Panc1 (cell line): Measurements from ENCODE around the gene SSR4. TPM values are rescaled to one million over a fixed set of nuclear protein-coding genes. Genes with fewer than 3 reads are reported as not detected.

Experiments
- ATAC-seq: fragments of 200-7000 bp; cut with Tn5 transposase; 2 replicates; pipeline ENCODE4 v1.9.1; 2020; ENCODE audit warnings: mild to moderate bottlenecking, moderate library complexity
- BruUV-seq: library from RNA; stranded (reverse); fragments of 400-500 nt; replicated peaks from 2 replicates; lab custom pipeline; 2021; lab: Mats Ljungman, UMichigan
- CTCF ChIA-PET: fragments of 300-600 bp; sonication (Branson Sonifier 250); formaldehyde crosslinking; loops from one replicate; lab custom pipeline; 2022; ENCODE audit warnings: antibody characterized with exemption; lab: Charles Lee
- POLR2A ChIA-PET: fragments of 300-600 bp; sonication (Branson Sonifier 250); formaldehyde crosslinking; loops from one replicate; lab custom pipeline; 2022; ENCODE audit warnings: antibody characterized with exemption; lab: Charles Lee
- DNase-seq: peaks from one replicate; pipeline ENCODE4 v3.0.0-alpha.2; 2010; ENCODE audit warnings: low read depth, low spot score
- H3K27ac ChIP-seq: 2 replicates; pipeline ENCODE4 v1.5.1; 2011; ENCODE audit warnings: mild to moderate bottlenecking, low read length, inconsistent platforms
- H3K27me3 ChIP-seq: fragments of 200-500 bp; sonication (Bioruptor generic); 2 replicates; pipeline ENCODE4 v1.6.0; 2014; ENCODE audit warnings: low read length, inconsistent platforms; ENCODE audit not compliant: control insufficient read depth, insufficient read depth
- H3K36me3 ChIP-seq: fragments of 200-500 bp; sonication (Bioruptor generic); 2 replicates; pipeline ENCODE4 v1.5.1; 2014; ENCODE audit warnings: inconsistent platforms, mild to moderate bottlenecking, low read length, moderate library complexity; ENCODE audit not compliant: control insufficient read depth, insufficient read depth
- H3K4me1 ChIP-seq: 2 replicates; pipeline ENCODE4 v1.5.1; 2011; ENCODE audit warnings: inconsistent platforms, mild to moderate bottlenecking, low read length, moderate library complexity; ENCODE audit not compliant: control insufficient read depth, insufficient read depth
- H3K4me3 ChIP-seq, 2 experiments: 2 replicates each; pipeline ENCODE4 v1.5.1; 2011 to 2012; ENCODE audit warnings: low read depth in 2 of 2, low read length in 2 of 2, mild to moderate bottlenecking in 2 of 2, inconsistent platforms in 1 of 2, moderate library complexity in 1 of 2
- H3K9me3 ChIP-seq: fragments of 200-500 bp; sonication (Bioruptor generic); 2 replicates; pipeline ENCODE4 v1.5.1; 2014; ENCODE audit warnings: low read depth, mild to moderate bottlenecking, inconsistent platforms, low read length, moderate library complexity; ENCODE audit not compliant: control insufficient read depth, insufficient read depth
- POLR2AphosphoS5 ChIP-seq: IDR thresholded peaks from 2 replicates; pipeline ENCODE4 v1.6.1; 2012; ENCODE audit warnings: mild to moderate bottlenecking, low read depth, low read length, moderate library complexity
- SIN3A ChIP-seq: IDR thresholded peaks from 2 replicates; pipeline ENCODE4 v1.6.1; 2012; ENCODE audit warnings: low read depth, mild to moderate bottlenecking, low read length, moderate library complexity, borderline replicate concordance; ENCODE audit not compliant: insufficient read depth
- TCF7L2 ChIP-seq: IDR thresholded peaks from 2 replicates; pipeline ENCODE4 v1.6.1; 2011; ENCODE audit warnings: mild to moderate bottlenecking, low read depth, low read length, inconsistent platforms
- in situ Hi-C: cut with HindIII; loops from 2 replicates; pipeline ENCODE4 v1.10.0; 2016; ENCODE audit warnings: low sequenced_read_pairs, low pct_unique_long_range_greater_than_20kb
- intact Hi-C: fragments of 100-400 bp; cut with micrococcal nuclease; formaldehyde crosslinking; loops from one replicate; pipeline ENCODE4 v1.10.0; 2022; ENCODE audit not compliant: unreplicated experiment
- total RNA-seq: library from RNA; stranded (reverse); gene quantifications from one replicate; pipeline ENCODE4 v1.2.1, GENCODE V29; 2021; ENCODE audit not compliant: unreplicated experiment
- TF ChIP-seq, protein P1 (sequence below), 2 experiments: IDR thresholded peaks; 2 replicates each; pipeline ENCODE4 v1.6.1; 2011 to 2012; ENCODE audit warnings: low read depth in 2 of 2, control low read depth in 1 of 2, low read length in 1 of 2, mild to moderate bottlenecking in 1 of 2, moderate library complexity in 1 of 2; ENCODE audit not compliant: insufficient read depth in 1 of 2
- TF ChIP-seq, protein P2 (sequence below): fragments of 450-650 bp; IDR thresholded peaks from 2 replicates; pipeline ENCODE4 v1.5.1; 2017; ENCODE audit warnings: mild to moderate bottlenecking

The SSR4 gene
- total RNA-seq, 1 experiment from 2014 or later = 504 TPM

DNA sequence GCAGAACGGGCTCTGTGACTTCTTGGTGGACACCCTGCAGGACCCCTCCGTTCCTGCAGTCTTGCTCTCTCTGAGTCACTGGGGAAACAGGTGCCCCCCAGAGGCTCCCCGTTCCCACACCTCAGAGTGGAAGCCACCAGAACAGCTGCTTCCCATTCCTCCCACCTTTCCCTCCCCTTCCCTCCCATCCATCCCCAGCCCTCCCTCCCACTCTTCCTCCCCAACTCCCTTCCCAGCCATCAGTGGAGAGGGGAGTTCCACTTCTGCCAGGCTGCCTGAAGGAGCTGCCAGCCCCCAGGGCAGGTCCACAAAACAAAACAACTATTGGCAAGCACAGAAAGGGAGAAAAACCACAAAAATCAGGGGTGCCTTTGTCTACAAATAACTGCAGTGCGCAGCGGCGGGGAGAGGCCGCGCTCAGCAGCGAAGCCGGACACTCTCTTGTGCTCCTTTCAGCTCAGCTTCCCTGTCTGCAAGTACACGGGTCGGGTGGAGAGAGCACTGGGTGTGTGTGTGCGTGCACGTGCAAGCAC lies 8.1 kb downstream of the SSR4 start:
- CTCF ChIA-PET = interaction anchor here (0.8 kb wide), 1 partner anchor 15 kb away, joined by 3 read pairs; no protein-coding TSS in a partner anchor
- TF ChIP-seq, protein P1, sequence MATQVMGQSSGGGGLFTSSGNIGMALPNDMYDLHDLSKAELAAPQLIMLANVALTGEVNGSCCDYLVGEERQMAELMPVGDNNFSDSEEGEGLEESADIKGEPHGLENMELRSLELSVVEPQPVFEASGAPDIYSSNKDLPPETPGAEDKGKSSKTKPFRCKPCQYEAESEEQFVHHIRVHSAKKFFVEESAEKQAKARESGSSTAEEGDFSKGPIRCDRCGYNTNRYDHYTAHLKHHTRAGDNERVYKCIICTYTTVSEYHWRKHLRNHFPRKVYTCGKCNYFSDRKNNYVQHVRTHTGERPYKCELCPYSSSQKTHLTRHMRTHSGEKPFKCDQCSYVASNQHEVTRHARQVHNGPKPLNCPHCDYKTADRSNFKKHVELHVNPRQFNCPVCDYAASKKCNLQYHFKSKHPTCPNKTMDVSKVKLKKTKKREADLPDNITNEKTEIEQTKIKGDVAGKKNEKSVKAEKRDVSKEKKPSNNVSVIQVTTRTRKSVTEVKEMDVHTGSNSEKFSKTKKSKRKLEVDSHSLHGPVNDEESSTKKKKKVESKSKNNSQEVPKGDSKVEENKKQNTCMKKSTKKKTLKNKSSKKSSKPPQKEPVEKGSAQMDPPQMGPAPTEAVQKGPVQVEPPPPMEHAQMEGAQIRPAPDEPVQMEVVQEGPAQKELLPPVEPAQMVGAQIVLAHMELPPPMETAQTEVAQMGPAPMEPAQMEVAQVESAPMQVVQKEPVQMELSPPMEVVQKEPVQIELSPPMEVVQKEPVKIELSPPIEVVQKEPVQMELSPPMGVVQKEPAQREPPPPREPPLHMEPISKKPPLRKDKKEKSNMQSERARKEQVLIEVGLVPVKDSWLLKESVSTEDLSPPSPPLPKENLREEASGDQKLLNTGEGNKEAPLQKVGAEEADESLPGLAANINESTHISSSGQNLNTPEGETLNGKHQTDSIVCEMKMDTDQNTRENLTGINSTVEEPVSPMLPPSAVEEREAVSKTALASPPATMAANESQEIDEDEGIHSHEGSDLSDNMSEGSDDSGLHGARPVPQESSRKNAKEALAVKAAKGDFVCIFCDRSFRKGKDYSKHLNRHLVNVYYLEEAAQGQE (IDR thresholded peaks at IDR 0.05; ENCODE audit: insufficient read depth in 1 of 2, low read depth in 2 of 2, low read length in 1 of 2) = no peak
- TF ChIP-seq SIN3A = no peak
- TF ChIP-seq, protein P2, sequence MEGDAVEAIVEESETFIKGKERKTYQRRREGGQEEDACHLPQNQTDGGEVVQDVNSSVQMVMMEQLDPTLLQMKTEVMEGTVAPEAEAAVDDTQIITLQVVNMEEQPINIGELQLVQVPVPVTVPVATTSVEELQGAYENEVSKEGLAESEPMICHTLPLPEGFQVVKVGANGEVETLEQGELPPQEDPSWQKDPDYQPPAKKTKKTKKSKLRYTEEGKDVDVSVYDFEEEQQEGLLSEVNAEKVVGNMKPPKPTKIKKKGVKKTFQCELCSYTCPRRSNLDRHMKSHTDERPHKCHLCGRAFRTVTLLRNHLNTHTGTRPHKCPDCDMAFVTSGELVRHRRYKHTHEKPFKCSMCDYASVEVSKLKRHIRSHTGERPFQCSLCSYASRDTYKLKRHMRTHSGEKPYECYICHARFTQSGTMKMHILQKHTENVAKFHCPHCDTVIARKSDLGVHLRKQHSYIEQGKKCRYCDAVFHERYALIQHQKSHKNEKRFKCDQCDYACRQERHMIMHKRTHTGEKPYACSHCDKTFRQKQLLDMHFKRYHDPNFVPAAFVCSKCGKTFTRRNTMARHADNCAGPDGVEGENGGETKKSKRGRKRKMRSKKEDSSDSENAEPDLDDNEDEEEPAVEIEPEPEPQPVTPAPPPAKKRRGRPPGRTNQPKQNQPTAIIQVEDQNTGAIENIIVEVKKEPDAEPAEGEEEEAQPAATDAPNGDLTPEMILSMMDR = no peak
- no peak for TF ChIP-seq TCF7L2
- POLR2A ChIA-PET = interaction anchor here (0.6 kb wide), 1 partner anchor 31 kb away, joined by 3 read pairs; no protein-coding TSS in a partner anchor
- H3K36me3 ChIP-seq = no peaks in the 10 kb centered on the region
- in situ Hi-C loops = no loop called here
- no peaks in the 10 kb centered on the region for H3K9me3 ChIP-seq
- no peak for ATAC-seq
- H3K4me3 ChIP-seq = no peak overlapping the region
- no peak for DNase-seq
- H3K27me3 ChIP-seq = no peaks in the 10 kb centered on the region
- no TSS peak for BruUV-seq
- intact Hi-C loops = loop anchor here (10.0 kb wide), 1 partner anchor 82 kb away; the partner anchor contains the start of gene L1CAM
- H3K4me1 ChIP-seq = no peaks in the 10 kb centered on the region
- H3K27ac ChIP-seq = no peak overlapping the region

DNA sequence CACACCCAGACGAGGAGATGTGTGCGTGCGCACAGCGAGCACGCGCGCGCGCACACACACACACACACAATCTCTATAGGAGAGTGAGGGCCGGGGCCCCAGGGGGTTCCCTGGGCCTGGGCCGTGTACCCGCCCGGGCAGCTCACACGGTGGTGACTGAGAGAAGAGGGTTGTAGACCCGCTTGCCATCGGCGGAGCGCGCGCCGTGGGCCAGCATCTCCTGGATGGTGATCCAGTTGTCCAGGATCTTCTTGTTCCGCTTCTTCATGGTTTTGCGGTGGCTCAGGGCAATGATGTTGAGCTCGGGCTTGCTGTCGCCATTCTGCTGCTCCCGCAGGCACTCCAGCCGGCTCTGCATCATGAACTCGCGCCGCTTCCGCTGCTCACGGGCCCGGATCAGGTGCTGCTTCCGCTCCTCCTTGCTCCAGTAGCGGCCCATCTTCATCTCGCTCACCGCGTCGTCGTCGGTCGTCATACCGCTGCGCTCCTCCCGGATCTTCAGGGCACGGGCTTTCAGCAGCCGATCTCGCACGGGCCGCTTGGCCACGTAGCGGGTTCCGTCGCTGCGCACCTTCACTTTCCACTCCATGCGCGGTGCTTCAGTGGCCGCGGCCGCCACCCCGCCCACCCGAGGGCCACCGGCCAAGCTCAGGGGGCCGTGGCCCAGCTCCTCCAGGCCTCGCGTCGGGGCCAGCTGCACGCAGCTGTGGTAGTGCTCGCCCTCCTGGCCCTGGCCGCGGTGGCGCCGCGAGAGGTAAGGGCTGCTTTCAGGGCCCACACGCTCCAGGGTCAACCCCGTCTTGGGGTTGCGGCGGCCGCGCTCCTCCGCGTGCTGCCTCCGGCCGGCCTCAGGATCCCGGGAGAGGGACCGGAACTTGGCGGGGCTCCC lies 9.0 kb downstream of the SSR4 start:
- intact Hi-C loops (loop anchor here (10.0 kb wide), 1 partner anchor 81 kb away; the partner anchor contains the start of gene L1CAM), in situ Hi-C loops (no loop called here)
- ATAC-seq (no peak), DNase-seq (no peak)
- H3K27ac ChIP-seq = no peak overlapping the region
- no peaks in the 10 kb centered on the region for H3K36me3 ChIP-seq
- no peaks in the 10 kb centered on the region for H3K27me3 ChIP-seq
- H3K9me3 ChIP-seq = no peaks in the 10 kb centered on the region
- no peak overlapping the region for H3K4me3 ChIP-seq
- ChIA-PET POLR2A (interaction anchor here (0.6 kb wide), 1 partner anchor 15 kb away, joined by 3 read pairs; no protein-coding TSS in a partner anchor), CTCF (interaction anchor here (0.8 kb wide), 1 partner anchor 16 kb away, joined by 3 read pairs; no protein-coding TSS in a partner anchor)
- no peaks in the 10 kb centered on the region for H3K4me1 ChIP-seq
- TF ChIP-seq, protein P1 (IDR thresholded peaks at IDR 0.05; ENCODE audit: insufficient read depth in 1 of 2, low read depth in 2 of 2, low read length in 1 of 2) = no peak
- TF ChIP-seq, protein P2 = no peak
- no peak for TF ChIP-seq POLR2AphosphoS5
- no TSS peak for BruUV-seq
